ENCODE measurements around the gene TCTN3. TPM values are rescaled to one million over a fixed set of nuclear protein-coding genes. Genes with fewer than 3 reads are reported as not detected.
"Not testable (repeated sequence)": the region's sequence is repeated elsewhere in the genome, so short reads cannot be mapped to it uniquely, and the experiment has no call there.

Gene TCTN3
- total RNA-seq, 1 donor from 2014 or later: 54.3 TPM

- Mint-ChIP-seq H3K4me1 (ENCODE audit: unreplicated experiment) (peaks cover 25% of the 10 kb centered on the region), H3K36me3 (ENCODE audit: low read depth, unreplicated experiment) (peaks cover 33% of the 10 kb centered on the region), H3K27me3 (ENCODE audit: unreplicated experiment) (peaks cover 4% of the 10 kb centered on the region), H3K9me3 (ENCODE audit: unreplicated experiment) (no peaks in the 10 kb centered on the region), H3K4me3 (ENCODE audit: unreplicated experiment) (no peak overlapping the region), H3K27ac (ENCODE audit: unreplicated experiment) (no peak overlapping the region)
- TF ChIP-seq CTCF (IDR thresholded peaks at IDR 0.05; ENCODE audit: unreplicated experiment): no peak
- DNase-seq (ENCODE audit: low spot score): no peak
These were observed 5.1 kb downstream of the TCTN3 start for GRCh38 chr10:95688648-95689047.

- H3K9me3 Mint-ChIP-seq (ENCODE audit: unreplicated experiment): no peaks in the 10 kb centered on the region
- no peak for DNase-seq (ENCODE audit: low spot score)
These were observed 9.8 kb downstream of the TCTN3 start for GRCh38 chr10:95683966-95684365.

GRCh38 chr10:95675403-95676116 lies 18.2 kb downstream of the TCTN3 start:
- Mint-ChIP-seq H3K4me3 (ENCODE audit: unreplicated experiment) (no peak overlapping the region), H3K9me3 (ENCODE audit: unreplicated experiment) (no peaks in the 10 kb centered on the region), H3K4me1 (ENCODE audit: unreplicated experiment) (no peaks in the 10 kb centered on the region), H3K27ac (ENCODE audit: unreplicated experiment) (no peak overlapping the region), H3K36me3 (ENCODE audit: low read depth, unreplicated experiment) (peaks cover 12% of the 10 kb centered on the region), H3K27me3 (ENCODE audit: unreplicated experiment) (no peaks in the 10 kb centered on the region)
- DNase-seq (ENCODE audit: low spot score): no peak
- no peak for TF ChIP-seq CTCF (IDR thresholded peaks at IDR 0.05; ENCODE audit: unreplicated experiment)

More at GRCh38 chr10:95683966-95684365, 9.8 kb downstream of the TCTN3 start:
- Mint-ChIP-seq H3K36me3 (ENCODE audit: low read depth, unreplicated experiment) (peaks cover 34% of the 10 kb centered on the region), H3K4me1 (ENCODE audit: unreplicated experiment) (no peaks in the 10 kb centered on the region), H3K27me3 (ENCODE audit: unreplicated experiment) (peaks cover 2% of the 10 kb centered on the region), H3K4me3 (ENCODE audit: unreplicated experiment) (no peak overlapping the region), H3K27ac (ENCODE audit: unreplicated experiment) (no peak overlapping the region)
- no peak for TF ChIP-seq CTCF (IDR thresholded peaks at IDR 0.05; ENCODE audit: unreplicated experiment)

GRCh38 chr10:95674643-95675042 lies 19.1 kb downstream of the TCTN3 start:
- no peaks in the 10 kb centered on the region for H3K9me3 Mint-ChIP-seq (ENCODE audit: unreplicated experiment)
- no peak overlapping the region for H3K27ac Mint-ChIP-seq (ENCODE audit: unreplicated experiment)
- peaks cover 6% of the 10 kb centered on the region for H3K36me3 Mint-ChIP-seq (ENCODE audit: low read depth, unreplicated experiment)
- no peak for TF ChIP-seq CTCF (IDR thresholded peaks at IDR 0.05; ENCODE audit: unreplicated experiment)
- H3K4me3 Mint-ChIP-seq (ENCODE audit: unreplicated experiment): no peak overlapping the region
- no peak for DNase-seq (ENCODE audit: low spot score)
- H3K4me1 Mint-ChIP-seq (ENCODE audit: unreplicated experiment): no peaks in the 10 kb centered on the region
- H3K27me3 Mint-ChIP-seq (ENCODE audit: unreplicated experiment): no peaks in the 10 kb centered on the region

- peaks cover 12% of the 10 kb centered on the region for H3K36me3 Mint-ChIP-seq (ENCODE audit: low read depth, unreplicated experiment)
- H3K9me3 Mint-ChIP-seq (ENCODE audit: unreplicated experiment); H3K27me3 Mint-ChIP-seq (ENCODE audit: unreplicated experiment); DNase-seq (ENCODE audit: low spot score); H3K4me3 Mint-ChIP-seq (ENCODE audit: unreplicated experiment); H3K27ac Mint-ChIP-seq (ENCODE audit: unreplicated experiment); H3K4me1 Mint-ChIP-seq (ENCODE audit: unreplicated experiment): not testable (repeated sequence)
These were observed 21.1 kb downstream of the TCTN3 start for GRCh38 chr10:95672641-95673040.
